Measurements from ENCODE around the gene IL4I1.

- TF ChIP-seq CTCF (IDR thresholded peaks at IDR 0.05) (no peak), POLR2A (IDR thresholded peaks at IDR 0.05) (no peak)
Measured at GRCh38 chr19:49932041-49932451, 35.4 kb upstream of the IL4I1 start.

All from adrenal gland (tissue), 5 donors.